Measurements from ENCODE around the gene NDUFB3.

NDUFB3 gene

DNA sequence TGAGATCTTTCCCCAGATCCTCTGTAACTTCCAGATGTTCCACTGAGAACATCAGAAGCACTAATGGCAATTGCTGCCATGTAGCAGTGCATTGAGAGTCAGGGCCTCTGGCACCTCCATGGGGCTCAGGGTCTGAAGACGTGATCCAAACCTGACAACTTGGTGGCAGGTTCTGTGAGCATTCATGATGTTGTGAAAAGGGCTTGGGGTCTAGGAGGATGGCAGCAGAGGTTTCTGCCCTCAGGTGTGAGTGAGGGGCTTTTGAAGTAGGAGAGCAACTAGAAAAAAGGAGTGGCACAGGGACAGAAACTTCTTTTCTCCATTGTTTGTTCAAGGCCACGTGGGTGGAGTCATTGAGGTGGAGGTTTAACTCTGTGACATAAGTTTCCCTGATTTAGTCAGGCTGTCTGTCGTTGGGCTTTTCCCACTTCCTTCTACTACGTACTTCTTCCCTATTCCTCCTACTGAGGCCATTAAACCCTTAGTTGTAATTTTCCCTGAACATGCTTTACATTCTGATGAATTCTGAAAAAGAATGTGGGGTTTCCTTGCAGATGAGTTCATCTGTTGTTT, 57.2 kb downstream of the NDUFB3 start:
- no peak for DNase-seq (ENCODE audit: low read depth in 2 of 2)

DNA sequence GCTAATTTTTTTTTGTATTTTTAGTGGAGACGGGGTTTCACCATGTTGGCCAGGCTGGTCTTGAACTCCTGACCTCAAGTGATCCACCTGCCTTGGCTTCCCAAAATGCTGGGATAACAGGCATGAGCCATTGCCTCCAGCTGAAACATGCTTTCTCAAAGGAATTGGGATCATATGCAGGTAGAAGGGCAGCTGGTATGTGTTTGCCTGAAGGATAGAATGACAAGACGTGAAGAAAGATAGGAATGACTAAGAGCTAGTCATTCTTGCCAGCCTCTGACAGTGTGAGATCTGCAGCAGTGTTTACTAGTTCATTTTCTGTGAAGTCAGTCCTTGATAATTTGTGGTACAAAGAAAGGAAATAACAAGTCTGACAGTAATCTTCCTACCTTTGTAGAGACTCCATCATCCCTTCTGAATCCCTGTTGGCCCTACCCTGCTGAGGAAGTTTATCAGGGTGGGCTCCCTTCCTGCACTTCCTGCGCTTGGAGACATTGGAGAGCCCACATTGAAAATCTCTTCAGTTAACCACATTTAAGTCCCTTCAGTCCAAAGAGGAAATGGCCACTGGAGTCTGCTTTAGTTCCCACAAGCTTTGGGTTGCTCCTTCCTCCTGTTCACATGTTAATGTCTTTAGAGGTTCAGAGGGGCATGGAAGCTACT, 58.9 kb downstream of the NDUFB3 start:
- no peak for DNase-seq (ENCODE audit: low read depth in 2 of 2)

DNA sequence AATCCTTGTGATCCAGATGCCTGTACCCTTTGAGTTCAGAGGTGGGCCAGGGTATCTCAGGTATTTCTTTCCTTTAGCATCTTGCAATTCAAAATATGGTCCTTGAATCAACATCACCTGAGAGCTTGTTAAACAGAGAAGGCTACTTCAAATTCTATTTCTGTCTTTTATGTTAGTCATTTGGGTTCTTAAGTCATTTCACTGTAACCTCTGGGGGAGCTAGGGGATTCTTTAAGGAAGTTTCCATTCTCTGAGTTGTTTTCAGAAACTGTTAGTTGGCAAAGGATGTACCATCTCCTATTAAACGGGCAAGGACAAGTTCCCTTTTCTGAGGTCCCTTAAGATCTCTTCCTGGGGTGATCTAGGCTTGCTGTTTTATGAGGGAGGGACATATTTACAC, 60.7 kb downstream of the NDUFB3 start:
- no peak for DNase-seq (ENCODE audit: low read depth in 2 of 2)

All from stimulated activated CD8-positive, alpha-beta memory T cell treated with anti-CD3 and anti-CD28 coated beads, Interleukin-2, amount 100 ng/mL, for 1 hour (primary cell).